Dedifferentiated amniotic fluid mesenchymal stem cell (primary cell): ENCODE data around the gene TRABD2A.

ENCODE experiments used
- DNase-seq: peaks from one replicate; pipeline ENCODE4 v3.0.0-alpha.2; 2016; ENCODE audit errors: extremely low spot score

Gene TRABD2A

GRCh38 chr2:84904717-84905174 is 23.9 kb upstream of the TRABD2A start:
- no peak for DNase-seq

GRCh38 chr2:84904151-84904550 is 23.3 kb upstream of the TRABD2A start:
- DNase-seq, result no peak

- no peak for DNase-seq
These were observed 21.6 kb upstream of the TRABD2A start for GRCh38 chr2:84902526-84902925.

GRCh38 chr2:84901593-84902120 is 20.8 kb upstream of the TRABD2A start:
- no peak for DNase-seq

- no peak for DNase-seq
These were observed 20.1 kb upstream of the TRABD2A start for GRCh38 chr2:84900971-84901370.

- no peak for DNase-seq
These were observed 18.7 kb upstream of the TRABD2A start for GRCh38 chr2:84899304-84900204.

GRCh38 chr2:84897773-84898172 is 16.9 kb upstream of the TRABD2A start:
- DNase-seq, result no peak

GRCh38 chr2:84896567-84896966 is 15.7 kb upstream of the TRABD2A start:
- DNase-seq, result no peak

- peak; percentile 58 for DNase-seq
These were observed 14.1 kb upstream of the TRABD2A start for GRCh38 chr2:84894758-84895520.

GRCh38 chr2:84894131-84894586 is 13.3 kb upstream of the TRABD2A start:
- no peak for DNase-seq

- no peak for DNase-seq
These were observed 10.6 kb upstream of the TRABD2A start for GRCh38 chr2:84891355-84892010.

GRCh38 chr2:84889332-84889731 is 8.4 kb upstream of the TRABD2A start:
- DNase-seq, result no peak

- DNase-seq, result peak; percentile 61
These were observed 7.8 kb upstream of the TRABD2A start for GRCh38 chr2:84888401-84889276.

- no peak for DNase-seq
These were observed 5.9 kb upstream of the TRABD2A start for GRCh38 chr2:84886791-84887190.

- DNase-seq, result no peak
These were observed 4.2 kb upstream of the TRABD2A start for GRCh38 chr2:84885111-84885510.

- no peak for DNase-seq
These were observed 3.6 kb upstream of the TRABD2A start for GRCh38 chr2:84884449-84884848.

- DNase-seq, result no peak
These were observed 2.1 kb upstream of the TRABD2A start for GRCh38 chr2:84882775-84883550.

GRCh38 chr2:84882414-84882738 is 1.5 kb upstream of the TRABD2A start:
- DNase-seq, result no peak

GRCh38 chr2:84881581-84882413 is 913 bp upstream of the TRABD2A start:
- peak; percentile 90 for DNase-seq

- DNase-seq, result no peak
These were observed 564 bp downstream of the TRABD2A start for GRCh38 chr2:84880395-84880644.
